HG02763 (cell line): ENCODE results near the gene ACSF2.

ENCODE experiments used
- ATAC-seq: cut with Tn5 transposase; IDR thresholded peaks from one replicate; pipeline ENCODE4 v1.9.1; 2021; ENCODE audit warnings: mild to moderate bottlenecking, moderate library complexity; ENCODE audit not compliant: unreplicated experiment

ACSF2 gene

DNA sequence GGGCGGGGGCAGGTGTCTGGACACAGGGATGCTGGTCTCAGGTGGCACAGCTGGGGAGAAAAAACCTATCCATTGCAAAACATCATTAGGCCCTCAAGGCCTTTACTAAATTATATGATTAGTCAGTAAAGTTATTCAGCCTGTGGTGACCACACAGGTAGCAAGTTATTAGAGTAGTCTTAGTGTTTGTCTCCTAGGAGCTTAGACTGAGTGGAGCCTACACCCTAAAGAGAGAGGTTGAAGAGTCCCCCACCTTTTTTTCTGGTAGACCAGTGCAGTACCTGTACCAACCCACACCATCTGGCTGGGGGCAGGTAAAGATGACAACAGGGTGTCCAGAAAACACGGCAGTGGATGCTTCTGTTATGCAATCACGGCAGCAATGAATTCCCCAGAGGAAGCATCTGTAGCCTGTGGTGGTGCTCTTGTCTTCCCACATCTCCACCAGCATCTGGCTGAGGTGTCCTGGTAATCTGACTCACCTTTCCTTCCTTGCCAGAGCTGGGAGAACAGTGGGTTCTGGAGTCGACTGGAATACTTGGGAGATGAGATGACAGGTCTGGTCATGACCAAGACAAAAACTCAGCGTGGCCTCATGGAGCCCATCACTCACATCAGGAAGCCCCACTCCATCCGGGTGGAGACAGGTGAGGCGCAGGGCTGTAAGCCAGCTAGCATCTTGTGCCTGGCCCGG lies 93.3 kb downstream of the ACSF2 start:
- no peak for ATAC-seq

DNA sequence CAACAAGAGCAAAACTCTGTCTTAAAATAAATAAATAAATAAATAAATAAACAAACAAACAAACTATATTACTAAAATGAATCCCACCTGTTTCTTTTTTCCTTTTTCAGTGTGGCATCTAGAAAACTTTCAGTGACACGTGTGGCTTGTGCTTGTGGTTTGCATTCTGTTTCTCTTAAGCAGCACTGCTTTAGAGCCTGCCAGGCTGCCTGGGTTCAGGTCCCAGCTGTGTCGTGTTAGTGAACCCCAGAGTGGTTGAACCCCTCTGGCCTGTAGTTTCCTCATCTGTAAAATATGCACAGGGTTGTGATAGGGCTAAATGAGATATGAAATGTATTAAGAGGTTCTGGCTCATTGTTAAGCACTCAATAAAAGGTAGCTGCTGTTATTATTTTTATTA lies 94.5 kb downstream of the ACSF2 start:
- no peak for ATAC-seq

DNA sequence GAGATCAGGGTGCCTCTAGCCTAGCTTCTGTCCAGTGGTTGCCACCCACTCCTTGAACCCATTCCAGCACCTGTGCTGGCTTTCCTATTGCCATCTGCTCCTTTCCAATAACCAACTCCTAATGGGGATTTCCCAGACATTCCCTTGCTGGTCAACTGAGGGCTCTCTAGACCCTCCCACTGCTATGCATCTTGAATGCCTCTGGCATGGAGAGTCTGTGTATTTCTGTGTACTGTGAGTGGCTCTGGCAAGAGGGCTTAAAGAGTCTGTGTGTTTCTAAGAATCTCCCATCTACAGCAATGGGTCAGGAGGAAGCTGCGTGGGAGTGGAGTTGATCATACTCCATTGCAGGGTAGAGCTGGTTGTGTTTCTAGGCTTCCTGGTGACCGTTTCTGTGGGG lies 95.5 kb downstream of the ACSF2 start:
- no peak for ATAC-seq

DNA sequence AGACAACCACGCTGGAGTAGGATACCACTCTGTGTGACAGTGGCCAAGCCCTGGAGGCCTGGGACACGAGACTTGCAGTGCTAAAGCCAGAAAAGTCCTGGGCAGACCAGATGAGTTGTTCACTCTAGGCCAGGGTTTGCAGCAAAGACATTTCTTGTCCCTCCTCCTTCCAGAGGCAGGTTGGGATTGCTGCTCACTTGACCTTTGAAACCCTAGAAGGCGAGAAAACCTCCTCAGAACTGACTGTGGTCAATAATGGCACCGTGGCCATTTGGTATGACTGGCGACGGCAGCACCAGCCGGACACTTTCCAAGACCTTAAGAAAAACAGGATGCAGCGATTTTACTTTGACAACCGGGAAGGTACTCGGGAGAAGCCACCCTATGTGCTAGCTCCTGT lies 96.7 kb downstream of the ACSF2 start:
- ATAC-seq = no peak

DNA sequence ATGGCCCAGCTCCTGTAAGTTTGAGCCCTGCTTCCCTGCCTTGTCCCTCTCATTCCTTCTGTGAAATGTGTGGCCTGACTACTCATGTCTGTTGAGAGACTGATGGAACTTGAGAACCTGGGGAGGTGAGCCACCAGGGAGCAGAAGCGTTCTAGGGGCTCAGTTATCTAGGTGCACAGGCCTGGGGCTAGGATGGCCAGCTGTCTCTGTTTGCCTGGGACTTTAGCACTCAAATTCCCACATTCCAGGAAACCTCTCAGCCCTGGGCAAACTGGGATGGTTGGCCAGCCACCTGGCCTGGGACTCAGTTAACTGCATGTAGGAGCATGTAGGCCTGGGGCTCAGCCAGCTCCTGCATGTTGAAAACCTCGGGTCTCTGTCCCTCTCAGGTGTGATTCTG lies 97.2 kb downstream of the ACSF2 start:
- ATAC-seq = no peak
